ENCODE data around the gene PPP4R4. TPM values are rescaled to one million over a fixed set of nuclear protein-coding genes. Genes with fewer than 3 reads are reported as not detected.

Gene PPP4R4
- total and polyA plus RNA-seq, 12 donors = 0.08 to 6.2 (median 0.55) TPM

DNA sequence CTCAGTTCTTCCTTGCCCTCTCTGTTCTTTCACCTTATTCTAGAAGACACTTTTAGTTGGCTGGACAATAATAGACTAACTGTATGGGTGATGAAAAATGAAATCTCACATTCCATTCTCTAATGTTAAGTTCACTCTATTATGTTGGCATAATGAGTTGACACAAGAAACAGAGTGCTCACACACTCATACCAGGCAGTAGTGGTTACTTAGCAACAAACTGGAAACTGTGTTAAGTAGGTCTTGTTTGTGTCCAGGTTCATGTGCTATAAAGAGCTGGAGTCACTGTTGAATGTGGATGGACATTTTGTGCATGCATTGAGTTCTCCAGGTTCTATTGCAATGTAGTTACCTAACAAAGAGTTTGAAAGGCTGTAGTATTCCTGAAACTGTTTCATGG is 16.9 kb upstream of the PPP4R4 start:
- no peak overlapping the region for H3K27ac ChIP-seq
- H3K27me3 ChIP-seq = peaks cover 3% of the 10 kb centered on the region
- no peaks in the 10 kb centered on the region for H3K9me3 ChIP-seq (replicated peaks in 1 of 3)
- H3K4me1 ChIP-seq (replicated peaks in 1 of 2) = peaks cover 0 to 7% of the 10 kb centered on the region in 2 donors
- intact Hi-C loops (cut with DNase I) = no loop called here
- H3K36me3 ChIP-seq (replicated peaks in 1 of 2) = no peaks in the 10 kb centered on the region
- H3K4me3 ChIP-seq = no peak overlapping the region
- DNase-seq = no peak
- TF ChIP-seq POLR2A (IDR thresholded peaks at IDR 0.05) = no peak
- TF ChIP-seq, protein P1, sequence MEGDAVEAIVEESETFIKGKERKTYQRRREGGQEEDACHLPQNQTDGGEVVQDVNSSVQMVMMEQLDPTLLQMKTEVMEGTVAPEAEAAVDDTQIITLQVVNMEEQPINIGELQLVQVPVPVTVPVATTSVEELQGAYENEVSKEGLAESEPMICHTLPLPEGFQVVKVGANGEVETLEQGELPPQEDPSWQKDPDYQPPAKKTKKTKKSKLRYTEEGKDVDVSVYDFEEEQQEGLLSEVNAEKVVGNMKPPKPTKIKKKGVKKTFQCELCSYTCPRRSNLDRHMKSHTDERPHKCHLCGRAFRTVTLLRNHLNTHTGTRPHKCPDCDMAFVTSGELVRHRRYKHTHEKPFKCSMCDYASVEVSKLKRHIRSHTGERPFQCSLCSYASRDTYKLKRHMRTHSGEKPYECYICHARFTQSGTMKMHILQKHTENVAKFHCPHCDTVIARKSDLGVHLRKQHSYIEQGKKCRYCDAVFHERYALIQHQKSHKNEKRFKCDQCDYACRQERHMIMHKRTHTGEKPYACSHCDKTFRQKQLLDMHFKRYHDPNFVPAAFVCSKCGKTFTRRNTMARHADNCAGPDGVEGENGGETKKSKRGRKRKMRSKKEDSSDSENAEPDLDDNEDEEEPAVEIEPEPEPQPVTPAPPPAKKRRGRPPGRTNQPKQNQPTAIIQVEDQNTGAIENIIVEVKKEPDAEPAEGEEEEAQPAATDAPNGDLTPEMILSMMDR (IDR thresholded peaks at IDR 0.05) = no peak

DNA sequence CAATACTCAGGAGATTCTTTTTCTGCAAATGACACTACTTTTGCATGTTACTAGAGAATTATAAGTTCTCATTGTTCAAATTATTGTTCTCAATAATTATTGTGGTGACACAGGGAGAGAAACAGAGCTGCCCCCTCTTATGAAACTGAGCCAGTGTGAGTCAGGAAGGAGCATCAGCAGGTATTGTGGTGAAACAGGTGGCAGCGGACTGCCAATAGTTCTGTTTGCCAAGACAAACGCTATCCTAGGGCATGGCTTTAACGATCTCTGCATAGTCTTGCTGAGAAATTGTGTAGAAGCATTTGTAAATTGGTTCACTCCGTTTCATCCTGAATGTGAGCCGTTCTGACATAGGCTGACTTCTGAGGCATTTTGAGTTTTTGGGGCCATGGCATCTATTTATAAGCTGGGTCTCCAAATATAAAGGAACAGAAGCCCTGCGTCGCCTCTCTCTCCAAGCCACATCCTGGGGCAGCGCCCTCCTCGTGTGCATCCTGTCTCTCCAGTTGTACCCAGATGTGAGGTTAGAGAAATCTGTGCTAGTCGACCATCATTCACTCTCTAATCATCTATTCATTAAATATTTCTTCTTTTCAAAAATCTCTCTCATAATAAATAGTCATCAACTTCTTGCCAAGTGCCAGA is 15.8 kb upstream of the PPP4R4 start:
- TF ChIP-seq, protein P1 (IDR thresholded peaks at IDR 0.05) = no peak
- TF ChIP-seq POLR2A (IDR thresholded peaks at IDR 0.05) = no peak
- no peak for DNase-seq

DNA sequence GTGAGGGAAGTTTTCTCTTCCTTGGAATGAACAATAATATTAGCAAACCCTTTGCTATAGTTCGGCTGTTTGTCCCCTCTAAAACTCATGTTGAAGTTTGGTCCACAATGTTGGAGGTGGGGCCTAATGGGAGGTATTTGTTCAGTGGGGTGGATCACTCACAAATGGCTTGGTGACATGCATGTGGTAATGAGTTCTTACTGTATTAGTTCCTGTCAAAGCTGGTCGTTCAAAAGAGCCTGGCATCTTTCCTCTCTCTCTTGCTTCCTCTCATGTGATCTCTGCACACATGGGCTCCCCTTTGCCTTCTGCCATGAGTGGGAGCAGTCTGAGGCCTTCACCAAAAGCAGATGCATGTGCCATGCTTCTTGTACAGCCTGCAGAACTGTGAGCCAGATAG is 13.1 kb upstream of the PPP4R4 start:
- TF ChIP-seq POLR2A (IDR thresholded peaks at IDR 0.05) = no peak
- TF ChIP-seq, protein P1 (IDR thresholded peaks at IDR 0.05) = no peak
- Histone ChIP-seq H3K27me3 (peaks cover 3% of the 10 kb centered on the region), H3K4me1 (replicated peaks in 1 of 2) (peaks cover 0 to 7% of the 10 kb centered on the region in 2 donors), H3K36me3 (replicated peaks in 1 of 2) (no peaks in the 10 kb centered on the region), H3K4me3 (no peak overlapping the region), H3K27ac (no peak overlapping the region), H3K9me3 (replicated peaks in 1 of 3) (no peaks in the 10 kb centered on the region)
- DNase-seq = no peak
- intact Hi-C loops (cut with DNase I) = no loop called here
- 30 to 55% (median 49%) methylated on average over 2 of the region's 2 CpGs for WGBS, 4 donors

More for the DNA sequence above, 15.8 kb upstream of the PPP4R4 start:
- Histone ChIP-seq H3K9me3 (replicated peaks in 1 of 3) (no peaks in the 10 kb centered on the region), H3K4me3 (no peak overlapping the region), H3K27ac (no peak overlapping the region), H3K4me1 (replicated peaks in 1 of 2) (peaks cover 0 to 7% of the 10 kb centered on the region in 2 donors), H3K36me3 (replicated peaks in 1 of 2) (no peaks in the 10 kb centered on the region), H3K27me3 (peaks cover 3% of the 10 kb centered on the region)
- WGBS, 4 donors = 58 to 70% (median 61%) methylated on average over 10 of the region's 10 CpGs
- intact Hi-C loops (cut with DNase I) = no loop called here

DNA sequence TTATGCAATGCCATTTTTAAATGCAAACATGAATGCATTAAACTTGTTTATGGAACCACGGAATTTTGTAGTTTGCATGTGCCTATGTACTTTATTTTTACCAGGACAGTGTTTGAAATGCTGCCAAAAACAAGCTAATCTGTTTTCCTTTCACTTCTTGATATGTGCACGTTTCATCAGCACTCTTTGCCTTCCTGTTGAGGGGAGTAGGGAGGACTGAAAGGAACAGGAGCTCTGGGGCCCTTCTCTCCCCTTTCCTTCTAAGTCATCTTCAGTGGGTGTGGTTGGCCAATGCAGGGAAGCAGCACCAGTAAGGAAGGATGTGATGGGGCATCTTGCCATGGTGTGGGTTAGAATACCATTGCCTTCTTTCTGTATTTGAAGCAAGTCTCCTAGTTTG is 12.1 kb upstream of the PPP4R4 start:
- 2 to 5% (median 3%) methylated on average over 2 of the region's 2 CpGs for WGBS, 4 donors
- DNase-seq = no peak
- TF ChIP-seq, protein P1 (IDR thresholded peaks at IDR 0.05) = no peak
- no peak for TF ChIP-seq POLR2A (IDR thresholded peaks at IDR 0.05)
- Histone ChIP-seq H3K27ac (no peak overlapping the region), H3K4me1 (replicated peaks in 1 of 2) (peaks cover 0 to 7% of the 10 kb centered on the region in 2 donors), H3K9me3 (replicated peaks in 1 of 3) (no peaks in the 10 kb centered on the region), H3K4me3 (no peak overlapping the region), H3K36me3 (replicated peaks in 1 of 2) (no peaks in the 10 kb centered on the region), H3K27me3 (no peaks in the 10 kb centered on the region)
- intact Hi-C loops (cut with DNase I) = no loop called here
